HepG2 (cell line): ENCODE measurements around the gene UBE2U.

Source experiments
- ASH2L ChIP-seq: fragments of 300-600, 200-600 bp; sonication (generic); IDR thresholded peaks from 2 replicates; pipeline ENCODE4 v1.7.0; 2017; ENCODE audit warnings: low read depth, mild to moderate bottlenecking, moderate library complexity, mixed read lengths, low read length; ENCODE audit not compliant: insufficient read length
- JUNB ChIP-seq: sonication (generic); formaldehyde crosslinking; IDR thresholded peaks from 2 replicates; pipeline ENCODE4 v1.8.0; 2022; ENCODE audit warnings: missing genetic modification reagents, mild to moderate bottlenecking, borderline replicate concordance
- KLF16 ChIP-seq, 2 experiments: sonication (generic) in 1 of 2; formaldehyde crosslinking in 1 of 2; IDR thresholded peaks; 2 replicates each; pipeline versions ENCODE4 v1.6.1 to v1.8.0; 2016 to 2023; ENCODE audit warnings: missing genetic modification reagents in 2 of 2, missing compliant biosample characterization in 1 of 2
- POLR2AphosphoS5 ChIP-seq: IDR thresholded peaks from 2 replicates; pipeline ENCODE4 v1.6.1; 2012; ENCODE audit warnings: low read depth, low read length
- SRF ChIP-seq: IDR thresholded peaks from 2 replicates; pipeline ENCODE4 v1.6.1; 2011; ENCODE audit warnings: mild to moderate bottlenecking, low read depth, low read length, moderate library complexity
- TAF15 ChIP-seq: fragments of 200-400 bp; formaldehyde crosslinking; IDR thresholded peaks from one replicate; pipeline ENCODE4 v1.6.1; 2018; ENCODE audit warnings: mild to moderate bottlenecking, low read depth, low read length; ENCODE audit not compliant: poor library complexity, severe bottlenecking
- YEATS4 ChIP-seq: sonication (generic); formaldehyde crosslinking; IDR thresholded peaks from 2 replicates; pipeline ENCODE4 v1.4.0; 2020; ENCODE audit warnings: missing genetic modification reagents, borderline replicate concordance
- ZFP36 ChIP-seq: fragments of 150-350 bp; IDR thresholded peaks from 2 replicates; pipeline ENCODE4 v1.6.1; 2018; ENCODE audit warnings: borderline replicate concordance, low read length, low read depth; ENCODE audit not compliant: partially characterized antibody
- ZFYVE20 ChIP-seq: sonication (generic); formaldehyde crosslinking; IDR thresholded peaks from 2 replicates; pipeline ENCODE4 v1.8.0; 2023; ENCODE audit warnings: low read depth, mild to moderate bottlenecking, moderate library complexity, missing genetic modification reagents, borderline replicate concordance
- ZNF274 ChIP-seq: sonication (generic); formaldehyde crosslinking; IDR thresholded peaks from 2 replicates; pipeline ENCODE4 v1.5.1; 2020; ENCODE audit warnings: mild to moderate bottlenecking, missing genetic modification reagents
- ZSCAN29 ChIP-seq: sonication (generic); formaldehyde crosslinking; conservative IDR thresholded peaks from 2 replicates; pipeline ENCODE4 v1.4.0; 2020; ENCODE audit warnings: mild to moderate bottlenecking, missing genetic modification reagents
- TF ChIP-seq, protein P1 (sequence below): sonication (generic); formaldehyde crosslinking; IDR thresholded peaks from 2 replicates; pipeline ENCODE4 v1.8.1; 2022; ENCODE audit warnings: low read depth, mild to moderate bottlenecking, missing genetic modification reagents
- TF ChIP-seq, protein P2 (sequence below): sonication (generic); formaldehyde crosslinking; IDR thresholded peaks from 2 replicates; pipeline ENCODE4 v1.4.0; 2020; ENCODE audit warnings: mild to moderate bottlenecking, missing genetic modification reagents
- TF ChIP-seq, protein P3 (sequence below): sonication (generic); formaldehyde crosslinking; IDR thresholded peaks from 2 replicates; pipeline ENCODE4 v1.9.0; 2021; ENCODE audit warnings: missing genetic modification reagents, mild to moderate bottlenecking, borderline replicate concordance

DNA sequence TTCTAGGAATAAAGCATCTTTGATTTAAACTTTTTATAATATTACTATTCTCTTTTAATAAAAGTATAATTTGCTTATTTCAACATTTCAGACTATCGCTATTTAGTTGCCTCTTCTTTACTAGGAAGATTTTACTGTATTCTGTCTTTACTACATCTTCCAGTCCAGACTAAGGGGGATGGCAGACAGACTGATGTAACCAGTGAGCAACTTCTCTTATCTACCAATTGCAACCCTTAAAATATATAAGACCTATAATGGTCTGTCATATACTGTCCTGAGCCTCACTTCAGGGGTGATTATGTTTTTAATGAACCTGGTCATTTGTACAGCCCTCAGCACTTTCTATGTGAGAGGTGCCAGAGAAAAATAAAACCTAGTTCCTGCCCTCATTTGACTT lies 87.0 kb downstream of the UBE2U start:
- no peak for TF ChIP-seq JUNB (CRISPR knock-in tag)
- TF ChIP-seq ZFYVE20 (CRISPR knock-in tag), result no peak
- TF ChIP-seq ZSCAN29, result no peak
- TF ChIP-seq ZNF274 (CRISPR knock-in tag), result no peak
- TF ChIP-seq, protein P1, sequence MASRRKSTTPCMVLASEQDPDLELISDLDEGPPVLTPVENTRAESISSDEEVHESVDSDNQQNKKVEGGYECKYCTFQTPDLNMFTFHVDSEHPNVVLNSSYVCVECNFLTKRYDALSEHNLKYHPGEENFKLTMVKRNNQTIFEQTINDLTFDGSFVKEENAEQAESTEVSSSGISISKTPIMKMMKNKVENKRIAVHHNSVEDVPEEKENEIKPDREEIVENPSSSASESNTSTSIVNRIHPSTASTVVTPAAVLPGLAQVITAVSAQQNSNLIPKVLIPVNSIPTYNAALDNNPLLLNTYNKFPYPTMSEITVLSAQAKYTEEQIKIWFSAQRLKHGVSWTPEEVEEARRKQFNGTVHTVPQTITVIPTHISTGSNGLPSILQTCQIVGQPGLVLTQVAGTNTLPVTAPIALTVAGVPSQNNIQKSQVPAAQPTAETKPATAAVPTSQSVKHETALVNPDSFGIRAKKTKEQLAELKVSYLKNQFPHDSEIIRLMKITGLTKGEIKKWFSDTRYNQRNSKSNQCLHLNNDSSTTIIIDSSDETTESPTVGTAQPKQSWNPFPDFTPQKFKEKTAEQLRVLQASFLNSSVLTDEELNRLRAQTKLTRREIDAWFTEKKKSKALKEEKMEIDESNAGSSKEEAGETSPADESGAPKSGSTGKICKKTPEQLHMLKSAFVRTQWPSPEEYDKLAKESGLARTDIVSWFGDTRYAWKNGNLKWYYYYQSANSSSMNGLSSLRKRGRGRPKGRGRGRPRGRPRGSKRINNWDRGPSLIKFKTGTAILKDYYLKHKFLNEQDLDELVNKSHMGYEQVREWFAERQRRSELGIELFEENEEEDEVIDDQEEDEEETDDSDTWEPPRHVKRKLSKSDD (CRISPR knock-in tag), result no peak
- TF ChIP-seq, protein P2, sequence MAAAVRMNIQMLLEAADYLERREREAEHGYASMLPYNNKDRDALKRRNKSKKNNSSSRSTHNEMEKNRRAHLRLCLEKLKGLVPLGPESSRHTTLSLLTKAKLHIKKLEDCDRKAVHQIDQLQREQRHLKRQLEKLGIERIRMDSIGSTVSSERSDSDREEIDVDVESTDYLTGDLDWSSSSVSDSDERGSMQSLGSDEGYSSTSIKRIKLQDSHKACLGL (CRISPR knock-in tag), result no peak
- TF ChIP-seq, protein P3, sequence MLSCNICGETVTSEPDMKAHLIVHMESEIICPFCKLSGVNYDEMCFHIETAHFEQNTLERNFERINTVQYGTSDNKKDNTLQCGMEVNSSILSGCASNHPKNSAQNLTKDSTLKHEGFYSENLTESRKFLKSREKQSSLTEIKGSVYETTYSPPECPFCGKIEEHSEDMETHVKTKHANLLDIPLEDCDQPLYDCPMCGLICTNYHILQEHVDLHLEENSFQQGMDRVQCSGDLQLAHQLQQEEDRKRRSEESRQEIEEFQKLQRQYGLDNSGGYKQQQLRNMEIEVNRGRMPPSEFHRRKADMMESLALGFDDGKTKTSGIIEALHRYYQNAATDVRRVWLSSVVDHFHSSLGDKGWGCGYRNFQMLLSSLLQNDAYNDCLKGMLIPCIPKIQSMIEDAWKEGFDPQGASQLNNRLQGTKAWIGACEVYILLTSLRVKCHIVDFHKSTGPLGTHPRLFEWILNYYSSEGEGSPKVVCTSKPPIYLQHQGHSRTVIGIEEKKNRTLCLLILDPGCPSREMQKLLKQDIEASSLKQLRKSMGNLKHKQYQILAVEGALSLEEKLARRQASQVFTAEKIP (CRISPR knock-in tag), result no peak
- TF ChIP-seq TAF15, result no peak
- no peak for TF ChIP-seq YEATS4 (CRISPR knock-in tag)
- TF ChIP-seq ZFP36, result no peak
- no peak for TF ChIP-seq POLR2AphosphoS5
- TF ChIP-seq SRF, result no peak
- TF ChIP-seq ASH2L, result no peak
- TF ChIP-seq KLF16 (CRISPR knock-in tag; IDR thresholded peaks at IDR 0.05), result no peak
